Karpas-422 (cell line): ENCODE results near the gene ADAMTSL3. TPM values are rescaled to one million over a fixed set of nuclear protein-coding genes. Genes with fewer than 3 reads are reported as not detected.
"Not testable (repeated sequence)": the region's sequence is repeated elsewhere in the genome, so short reads cannot be mapped to it uniquely, and the experiment has no call there.

Experiments used
- DNase-seq: peaks from one replicate; pipeline ENCODE4 v3.0.0-alpha.2; 2015
- H2AFZ ChIP-seq: fragments of 200-600 bp; sonication (generic); 2 replicates; pipeline ENCODE4 v1.6.1; 2014; ENCODE audit warnings: antibody characterized with exemption, low read length, mixed read lengths
- H3K27ac ChIP-seq: fragments of 200-600 bp; sonication (generic); 2 replicates; pipeline ENCODE4 v1.5.1; 2014; ENCODE audit warnings: mild to moderate bottlenecking, low read length, moderate library complexity
- H3K27me3 ChIP-seq: fragments of 200-600 bp; sonication (generic); 2 replicates; pipeline ENCODE4 v1.6.1; 2014; ENCODE audit warnings: low read length, mixed read lengths
- H3K36me3 ChIP-seq: fragments of 200-600 bp; sonication (generic); 2 replicates; pipeline ENCODE4 v1.6.1; 2014; ENCODE audit warnings: low read length, mixed read lengths; ENCODE audit not compliant: insufficient read depth
- H3K4me1 ChIP-seq: fragments of 200-600 bp; sonication (generic); 2 replicates; pipeline ENCODE4 v1.6.1; 2014; ENCODE audit warnings: mild to moderate bottlenecking, low read length, mixed read lengths
- H3K4me2 ChIP-seq: fragments of 200-600 bp; sonication (generic); 2 replicates; pipeline ENCODE4 v1.6.1; 2014; ENCODE audit warnings: low read length, low read depth, mild to moderate bottlenecking; ENCODE audit not compliant: poor library complexity, severe bottlenecking
- H3K4me3 ChIP-seq: fragments of 200-600 bp; sonication (generic); 2 replicates; pipeline ENCODE4 v1.5.1; 2014; ENCODE audit warnings: mild to moderate bottlenecking, antibody characterized with exemption, low read length, mixed read lengths
- H3K79me2 ChIP-seq: fragments of 200-600 bp; sonication (generic); 2 replicates; pipeline ENCODE4 v1.6.1; 2014; ENCODE audit warnings: mild to moderate bottlenecking, low read length, mixed read lengths
- H3K9ac ChIP-seq: fragments of 200-600 bp; sonication (generic); 2 replicates; pipeline ENCODE4 v1.6.0; 2014; ENCODE audit warnings: low read length
- H3K9me2 ChIP-seq: fragments of 200-600 bp; sonication (generic), shearing (Covaris generic); replicated peaks from 2 replicates; pipeline ENCODE4 v1.6.0; 2014; ENCODE audit warnings: mild to moderate bottlenecking, low read length, moderate library complexity; ENCODE audit not compliant: insufficient read depth
- H3K9me3 ChIP-seq: fragments of 300-700, 200-600 bp; sonication (generic); 2 replicates; pipeline ENCODE4 v1.6.1; 2014; ENCODE audit warnings: low read length, mixed read lengths
- H4K20me1 ChIP-seq: fragments of 200-600 bp; sonication (generic); 2 replicates; pipeline ENCODE4 v1.6.1; 2014; ENCODE audit warnings: mild to moderate bottlenecking, antibody characterized with exemption, low read length, low read depth; ENCODE audit not compliant: insufficient read depth
- total RNA-seq: library from RNA; depleted of rRNA; stranded (reverse); fragments of >200 nt; shearing (Covaris generic); gene quantifications from 2 replicates; pipeline ENCODE4 v1.2.3, GENCODE V29; 2014; ENCODE audit warnings: low replicate concordance

ADAMTSL3 gene
- total RNA-seq, 1 experiment from 2014 or later = not detected

- H3K4me1 ChIP-seq, H3K4me3 ChIP-seq, DNase-seq, H3K9ac ChIP-seq, H3K27me3 ChIP-seq, H3K79me2 ChIP-seq, H4K20me1 ChIP-seq, H2AFZ ChIP-seq, H3K9me3 ChIP-seq, H3K4me2 ChIP-seq, H3K36me3 ChIP-seq, H3K9me2 ChIP-seq, H3K27ac ChIP-seq: not testable (repeated sequence)
These were observed 395.6 kb downstream of the ADAMTSL3 start for GRCh38 chr15:84049480-84049879.

- Histone ChIP-seq H3K9ac (no peak overlapping the region), H3K36me3 (no peaks in the 10 kb centered on the region), H3K4me2 (no peak overlapping the region), H3K4me1 (no peaks in the 10 kb centered on the region), H3K9me2 (no peaks in the 10 kb centered on the region), H3K4me3 (no peak overlapping the region), H4K20me1 (no peaks in the 10 kb centered on the region), H2AFZ (no peak overlapping the region), H3K9me3 (no peaks in the 10 kb centered on the region), H3K27ac (no peak overlapping the region), H3K27me3 (no peaks in the 10 kb centered on the region), H3K79me2 (no peaks in the 10 kb centered on the region)
- no peak for DNase-seq
These were observed 396.2 kb downstream of the ADAMTSL3 start for GRCh38 chr15:84050076-84050475.

- DNase-seq, H3K4me1 ChIP-seq, H3K27me3 ChIP-seq, H3K9me2 ChIP-seq, H3K9me3 ChIP-seq, H3K9ac ChIP-seq, H2AFZ ChIP-seq, H3K4me3 ChIP-seq, H3K79me2 ChIP-seq, H3K36me3 ChIP-seq, H3K4me2 ChIP-seq, H4K20me1 ChIP-seq, H3K27ac ChIP-seq: not testable (repeated sequence)
These were observed 397.2 kb downstream of the ADAMTSL3 start for GRCh38 chr15:84051146-84051545.

- not testable (repeated sequence) for H3K27ac ChIP-seq, H3K79me2 ChIP-seq, DNase-seq, H3K9ac ChIP-seq, H2AFZ ChIP-seq, H3K4me1 ChIP-seq, H3K36me3 ChIP-seq, H3K4me2 ChIP-seq, H3K9me2 ChIP-seq, H3K9me3 ChIP-seq, H4K20me1 ChIP-seq, H3K4me3 ChIP-seq, H3K27me3 ChIP-seq
These were observed 400.6 kb downstream of the ADAMTSL3 start for GRCh38 chr15:84054544-84054943.

- no peak overlapping the region for H3K27ac ChIP-seq
- H3K4me2 ChIP-seq = no peak overlapping the region
- no peaks in the 10 kb centered on the region for H3K79me2 ChIP-seq
- no peaks in the 10 kb centered on the region for H3K27me3 ChIP-seq
- H3K36me3 ChIP-seq = no peaks in the 10 kb centered on the region
- H3K4me1 ChIP-seq = no peaks in the 10 kb centered on the region
- no peak overlapping the region for H3K4me3 ChIP-seq
- DNase-seq = no peak
- no peaks in the 10 kb centered on the region for H3K9me3 ChIP-seq
- H2AFZ ChIP-seq = no peak overlapping the region
- H3K9me2 ChIP-seq = no peaks in the 10 kb centered on the region
- no peak overlapping the region for H3K9ac ChIP-seq
- no peaks in the 10 kb centered on the region for H4K20me1 ChIP-seq
These were observed 403.9 kb downstream of the ADAMTSL3 start for GRCh38 chr15:84057714-84058331.

- H3K9ac ChIP-seq, H3K4me2 ChIP-seq, H4K20me1 ChIP-seq, H3K79me2 ChIP-seq, H3K9me2 ChIP-seq, H3K4me3 ChIP-seq, H3K9me3 ChIP-seq, H3K27me3 ChIP-seq, H3K4me1 ChIP-seq, H2AFZ ChIP-seq, H3K36me3 ChIP-seq, DNase-seq, H3K27ac ChIP-seq: not testable (repeated sequence)
These were observed 409.8 kb downstream of the ADAMTSL3 start for GRCh38 chr15:84063674-84064073.

GRCh38 chr15:84068674-84069073 lies 414.8 kb downstream of the ADAMTSL3 start:
- H3K9me2 ChIP-seq, H3K79me2 ChIP-seq, H3K36me3 ChIP-seq, H2AFZ ChIP-seq, H4K20me1 ChIP-seq, H3K27ac ChIP-seq, DNase-seq, H3K4me1 ChIP-seq, H3K27me3 ChIP-seq, H3K9me3 ChIP-seq, H3K4me3 ChIP-seq, H3K4me2 ChIP-seq, H3K9ac ChIP-seq: not testable (repeated sequence)

GRCh38 chr15:84078038-84078437 lies 424.1 kb downstream of the ADAMTSL3 start:
- H3K27me3 ChIP-seq, H3K4me1 ChIP-seq, H3K27ac ChIP-seq, H3K9me3 ChIP-seq, H3K4me3 ChIP-seq, H3K36me3 ChIP-seq, H3K79me2 ChIP-seq, H3K9ac ChIP-seq, H3K4me2 ChIP-seq, H3K9me2 ChIP-seq, H2AFZ ChIP-seq, DNase-seq, H4K20me1 ChIP-seq: not testable (repeated sequence)

GRCh38 chr15:84079325-84079884 lies 425.5 kb downstream of the ADAMTSL3 start:
- H3K36me3 ChIP-seq, H3K79me2 ChIP-seq, H3K27ac ChIP-seq, H3K9me3 ChIP-seq, H3K9ac ChIP-seq, H3K4me2 ChIP-seq, H4K20me1 ChIP-seq, H3K27me3 ChIP-seq, H3K9me2 ChIP-seq, H2AFZ ChIP-seq, H3K4me3 ChIP-seq, DNase-seq, H3K4me1 ChIP-seq: not testable (repeated sequence)
